Keratinocyte (primary cell): Measurements from ENCODE around the gene MLF2.

ENCODE experiments used
- CTCF ChIP-seq, 3 experiments: IDR thresholded peaks in 1 of 3; conservative IDR thresholded peaks in 1 of 3; optimal IDR thresholded peaks in 1 of 3; 2 replicates in 2 of 3; 3 replicates in 1 of 3; pipeline versions ENCODE3 to v1.5.1; 2011; ENCODE audit warnings: low read length in 3 of 3, mild to moderate bottlenecking in 3 of 3, moderate library complexity in 2 of 3, control low read depth in 1 of 3, inconsistent platforms in 1 of 3; ENCODE audit not compliant: insufficient read depth in 2 of 3; ENCODE audit errors: extremely low read depth in 1 of 3
- EZH2 ChIP-seq: IDR thresholded peaks from one replicate; pipeline ENCODE4 v1.6.1; 2012; ENCODE audit warnings: inconsistent platforms, mild to moderate bottlenecking, low read length, moderate library complexity

- no peak for TF ChIP-seq CTCF (optimal IDR thresholded peaks at IDR 0.05 in 1 of 3, IDR thresholded peaks at IDR 0.05 in 1 of 3, conservative IDR thresholded peaks at IDR 0.05 in 1 of 3; ENCODE audit: extremely low read depth in 1 of 3, insufficient read depth in 2 of 3, low read length in 3 of 3)
- TF ChIP-seq EZH2 = peak; percentile 54
Measured at GRCh38 chr12:6701078-6701768, 51.7 kb downstream of the MLF2 start.
